B cell (primary cell): Measurements from ENCODE around the gene BLACAT1. TPM values are rescaled to one million over a fixed set of nuclear protein-coding genes. Genes with fewer than 3 reads are reported as not detected.

ENCODE experiments used
- ATAC-seq: fragments of 200-7000 bp; cut with Tn5 transposase; one replicate; pipeline ENCODE4 v1.10.0; 2021; ENCODE audit warnings: low read depth, mild to moderate bottlenecking, moderate number of reproducible peaks, moderate library complexity
- CTCF ChIA-PET: fragments of 350-600 bp; sonication (Branson Sonifier 250); formaldehyde crosslinking; loops from one replicate; lab custom pipeline; 2021; ENCODE audit warnings: antibody characterized with exemption, inconsistent platforms; lab: Charles Lee
- POLR2A ChIA-PET: fragments of 350-600 bp; sonication (Branson Sonifier 250); formaldehyde crosslinking; loops from one replicate; lab custom pipeline; 2021; ENCODE audit warnings: antibody characterized with exemption; lab: Charles Lee
- DNase-seq: peaks from one replicate; pipeline ENCODE4 v3.0.0; 2013
- H2AFZ ChIP-seq: 2 replicates; pipeline ENCODE4 v1.6.1; 2012; ENCODE audit warnings: mild to moderate bottlenecking, low read depth, low read length; ENCODE audit not compliant: insufficient read depth, poor library complexity, severe bottlenecking
- H3K27ac ChIP-seq, 2 donors: 1 replicate in 1 of 2; 2 replicates in 1 of 2; pipeline ENCODE4 v1.5.1; 2012 to 2013; ENCODE audit warnings: low read length in 2 of 2, mild to moderate bottlenecking in 2 of 2, moderate library complexity in 1 of 2
- H3K27me3 ChIP-seq, 4 experiments: fragments of 200-600 bp in 1 of 4; sonication (generic) in 1 of 4; replicated peaks in 1 of 4; 1 replicate in 2 of 4; 2 replicates in 2 of 4; pipeline versions ENCODE4 v1.6.1 to v1.7.0; 2013 to 2016; ENCODE audit warnings: low read length in 3 of 4, mild to moderate bottlenecking in 2 of 4, mixed read lengths in 1 of 4, moderate library complexity in 1 of 4; ENCODE audit not compliant: insufficient read depth in 4 of 4, control insufficient read depth in 3 of 4; ENCODE audit errors: control extremely low read depth in 1 of 4
- H3K36me3 ChIP-seq, 2 experiments: replicated peaks in 1 of 2; 1 replicate in 1 of 2; 2 replicates in 1 of 2; pipeline versions ENCODE4 v1.6.1 to v1.7.1; 2013; ENCODE audit warnings: low read length in 1 of 2; ENCODE audit not compliant: insufficient read depth in 2 of 2, control insufficient read depth in 1 of 2; ENCODE audit errors: control extremely low read depth in 1 of 2, extremely low read depth in 1 of 2
- H3K4me1 ChIP-seq, 2 donors: fragments of 200-600 bp in 1 of 2; sonication (generic) in 1 of 2; 1 replicate in 1 of 2; 2 replicates in 1 of 2; pipeline versions ENCODE4 v1.5.1 to v1.6.1; 2013 to 2017; ENCODE audit warnings: low read length in 2 of 2; ENCODE audit not compliant: control insufficient read depth in 2 of 2, insufficient read depth in 2 of 2
- H3K4me2 ChIP-seq: replicated peaks from 2 replicates; pipeline ENCODE3; 2012; ENCODE audit warnings: mild to moderate bottlenecking, low read depth, low read length; ENCODE audit not compliant: poor library complexity, severe bottlenecking
- H3K4me3 ChIP-seq, 5 experiments: fragments of 200-600 bp in 1 of 5; sonication (generic) in 1 of 5; 1 replicate in 3 of 5; 2 replicates in 2 of 5; pipeline versions ENCODE4 v1.5.1 to v1.7.0; 2011 to 2016; ENCODE audit warnings: low read length in 4 of 5, mild to moderate bottlenecking in 4 of 5, low read depth in 2 of 5, control low read depth in 1 of 5, moderate library complexity in 1 of 5; ENCODE audit not compliant: insufficient read depth in 1 of 5; ENCODE audit errors: control extremely low read depth in 1 of 5, extremely low read depth in 1 of 5
- H3K79me2 ChIP-seq: fragments of 200-600 bp; sonication (generic); one replicate; pipeline ENCODE4 v1.6.0; 2016; ENCODE audit warnings: low read length; ENCODE audit not compliant: control insufficient read depth, insufficient read depth
- H3K9ac ChIP-seq: fragments of 200-600 bp; sonication (generic); 2 replicates; pipeline ENCODE4 v1.6.1; 2017; ENCODE audit warnings: mild to moderate bottlenecking, low read length, moderate library complexity
- H3K9me3 ChIP-seq, 3 donors: one replicate each; pipeline versions ENCODE4 v1.6.1 to v1.7.1; 2013; ENCODE audit warnings: low read length in 2 of 3; ENCODE audit not compliant: control insufficient read depth in 2 of 3, insufficient read depth in 1 of 3; ENCODE audit errors: control extremely low read depth in 1 of 3
- H4K20me1 ChIP-seq: 2 replicates; pipeline ENCODE4 v1.6.0; 2012; ENCODE audit warnings: mild to moderate bottlenecking, low read length; ENCODE audit not compliant: insufficient read depth, control insufficient read depth, poor library complexity, severe bottlenecking
- H3K27ac Mint-ChIP-seq: one replicate; pipeline ENCODE4 v1.8.0; 2021; ENCODE audit warnings: mixed read lengths
- H3K27me3 Mint-ChIP-seq: one replicate; pipeline ENCODE4 v1.8.0; 2021; ENCODE audit warnings: mixed read lengths
- H3K4me1 Mint-ChIP-seq: one replicate; pipeline ENCODE4 v1.8.0; 2021; ENCODE audit warnings: mixed read lengths
- H3K4me3 Mint-ChIP-seq: one replicate; pipeline ENCODE4 v1.8.0; 2021; ENCODE audit warnings: mixed read lengths
- H3K9me3 Mint-ChIP-seq: one replicate; pipeline ENCODE4 v1.8.0; 2022; ENCODE audit warnings: mixed read lengths; ENCODE audit not compliant: insufficient read depth
- EZH2 ChIP-seq: IDR thresholded peaks from 2 replicates; pipeline ENCODE4 v1.6.1; 2012; ENCODE audit warnings: borderline replicate concordance, low read depth, mild to moderate bottlenecking, moderate library complexity, low read length; ENCODE audit not compliant: insufficient read depth, poor library complexity, severe bottlenecking
- WGBS: methylation state at CpG from one replicate; pipeline ENCODE4 v1.1.5; 2013; ENCODE audit warnings: missing lambda C conversion rate; ENCODE audit not compliant: insufficient coverage; 5-methylcytosine and 5-hydroxymethylcytosine counted together
- intact Hi-C: fragments of 100-400 bp; cut with micrococcal nuclease; formaldehyde crosslinking; loops from one replicate; pipeline ENCODE4 v1.10.0; 2022
- polyA plus RNA-seq: library from polyadenylated mRNA; depleted of rRNA; stranded (reverse); fragments of >200 nt; gene quantifications from 2 replicates; pipeline ENCODE4 v1.2.3, GENCODE V29; 2012
- total RNA-seq, 2 donors: library from RNA; stranded (reverse); fragments of 120-200 nt in 1 of 2; gene quantifications; 1 replicate in 1 of 2; 2 replicates in 1 of 2; pipeline versions ENCODE4 v1.2.3 to v1.2.4, GENCODE V29; 2013 to 2022
- TF ChIP-seq, protein P1 (sequence below): fragments of 200-600 bp; IDR thresholded peaks from one replicate; pipeline ENCODE4 v1.8.0; 2022; ENCODE audit warnings: antibody characterized with exemption, mild to moderate bottlenecking

Gene BLACAT1
- total and polyA plus RNA-seq, 2 donors (not counting 1 experiment from before 2014, with no cell fraction given): 0.03 TPM; not detected in 1

DNA sequence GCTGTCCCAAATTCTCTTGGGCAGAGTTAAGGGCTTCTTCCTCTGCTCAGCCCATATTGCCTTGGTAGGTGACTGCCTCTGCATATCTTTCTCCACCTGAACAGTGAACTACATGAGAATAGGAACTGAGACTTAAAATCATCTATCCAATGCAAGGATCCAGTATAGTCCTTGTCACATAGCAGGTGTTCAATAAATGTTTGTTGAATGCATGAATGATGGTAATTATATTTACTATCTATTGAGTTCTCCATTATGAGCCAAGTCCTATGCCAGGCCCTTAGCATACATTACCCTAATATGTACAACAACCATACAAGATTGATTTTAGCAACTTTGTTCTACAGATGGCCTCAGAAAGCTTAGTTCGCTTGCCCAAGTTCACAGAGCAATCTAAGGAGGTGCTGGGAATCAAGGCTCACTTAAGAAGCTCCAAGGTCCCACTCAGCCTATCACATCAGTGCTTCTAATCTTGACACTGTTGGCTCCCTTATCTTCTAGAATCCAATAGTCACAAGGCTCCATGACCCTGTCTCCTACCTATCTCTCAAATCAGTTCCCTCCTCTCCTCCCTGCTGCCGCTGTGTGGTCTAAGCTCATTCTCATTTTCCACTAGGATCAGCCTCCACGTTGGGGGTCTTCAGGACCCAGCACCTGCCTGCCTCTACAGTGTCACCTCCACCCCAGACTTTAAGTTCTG, 46.4 kb upstream of the BLACAT1 start:
- peaks cover 10% of the 10 kb centered on the region for H3K27me3 Mint-ChIP-seq
- H3K9ac ChIP-seq: no peak overlapping the region
- H3K9me3 ChIP-seq: no peaks in the 10 kb centered on the region
- H3K27me3 ChIP-seq: peaks cover 0 to 10% (median 2%) of the 10 kb centered on the region in 4 experiments
- H3K4me2 ChIP-seq: no peak overlapping the region
- H2AFZ ChIP-seq: no peak overlapping the region
- peaks cover 13% of the 10 kb centered on the region for H3K4me1 Mint-ChIP-seq
- DNase-seq: no peak
- ATAC-seq: no peak
- 95% methylated on average over 3 of the region's 3 CpGs for WGBS
- TF ChIP-seq, protein P1, sequence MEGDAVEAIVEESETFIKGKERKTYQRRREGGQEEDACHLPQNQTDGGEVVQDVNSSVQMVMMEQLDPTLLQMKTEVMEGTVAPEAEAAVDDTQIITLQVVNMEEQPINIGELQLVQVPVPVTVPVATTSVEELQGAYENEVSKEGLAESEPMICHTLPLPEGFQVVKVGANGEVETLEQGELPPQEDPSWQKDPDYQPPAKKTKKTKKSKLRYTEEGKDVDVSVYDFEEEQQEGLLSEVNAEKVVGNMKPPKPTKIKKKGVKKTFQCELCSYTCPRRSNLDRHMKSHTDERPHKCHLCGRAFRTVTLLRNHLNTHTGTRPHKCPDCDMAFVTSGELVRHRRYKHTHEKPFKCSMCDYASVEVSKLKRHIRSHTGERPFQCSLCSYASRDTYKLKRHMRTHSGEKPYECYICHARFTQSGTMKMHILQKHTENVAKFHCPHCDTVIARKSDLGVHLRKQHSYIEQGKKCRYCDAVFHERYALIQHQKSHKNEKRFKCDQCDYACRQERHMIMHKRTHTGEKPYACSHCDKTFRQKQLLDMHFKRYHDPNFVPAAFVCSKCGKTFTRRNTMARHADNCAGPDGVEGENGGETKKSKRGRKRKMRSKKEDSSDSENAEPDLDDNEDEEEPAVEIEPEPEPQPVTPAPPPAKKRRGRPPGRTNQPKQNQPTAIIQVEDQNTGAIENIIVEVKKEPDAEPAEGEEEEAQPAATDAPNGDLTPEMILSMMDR: no peak
- TF ChIP-seq EZH2: no peak
- no peak overlapping the region for H3K27ac Mint-ChIP-seq
- no peaks in the 10 kb centered on the region for H3K36me3 ChIP-seq
- ChIA-PET CTCF (interaction anchor here (1.1 to 2.1 kb wide), 5 partner anchors 9 to 148 kb away, joined by 3 to 8 read pairs (median 4); no protein-coding TSS in a partner anchor), POLR2A (interaction anchor here (1.1 kb wide), 1 partner anchor 18 kb away, joined by 3 read pairs; no protein-coding TSS in a partner anchor)
- no peak overlapping the region for H3K4me3 ChIP-seq
- no peaks in the 10 kb centered on the region for H3K79me2 ChIP-seq
- intact Hi-C loops: no loop called here
- H4K20me1 ChIP-seq: no peaks in the 10 kb centered on the region
- no peaks in the 10 kb centered on the region for H3K9me3 Mint-ChIP-seq
- no peak overlapping the region for H3K27ac ChIP-seq
- no peak overlapping the region for H3K4me3 Mint-ChIP-seq
- peaks cover 8 to 12% of the 10 kb centered on the region in 2 donors for H3K4me1 ChIP-seq
